ENCODE results near the gene H2BK1.

The H2BK1 gene

DNA sequence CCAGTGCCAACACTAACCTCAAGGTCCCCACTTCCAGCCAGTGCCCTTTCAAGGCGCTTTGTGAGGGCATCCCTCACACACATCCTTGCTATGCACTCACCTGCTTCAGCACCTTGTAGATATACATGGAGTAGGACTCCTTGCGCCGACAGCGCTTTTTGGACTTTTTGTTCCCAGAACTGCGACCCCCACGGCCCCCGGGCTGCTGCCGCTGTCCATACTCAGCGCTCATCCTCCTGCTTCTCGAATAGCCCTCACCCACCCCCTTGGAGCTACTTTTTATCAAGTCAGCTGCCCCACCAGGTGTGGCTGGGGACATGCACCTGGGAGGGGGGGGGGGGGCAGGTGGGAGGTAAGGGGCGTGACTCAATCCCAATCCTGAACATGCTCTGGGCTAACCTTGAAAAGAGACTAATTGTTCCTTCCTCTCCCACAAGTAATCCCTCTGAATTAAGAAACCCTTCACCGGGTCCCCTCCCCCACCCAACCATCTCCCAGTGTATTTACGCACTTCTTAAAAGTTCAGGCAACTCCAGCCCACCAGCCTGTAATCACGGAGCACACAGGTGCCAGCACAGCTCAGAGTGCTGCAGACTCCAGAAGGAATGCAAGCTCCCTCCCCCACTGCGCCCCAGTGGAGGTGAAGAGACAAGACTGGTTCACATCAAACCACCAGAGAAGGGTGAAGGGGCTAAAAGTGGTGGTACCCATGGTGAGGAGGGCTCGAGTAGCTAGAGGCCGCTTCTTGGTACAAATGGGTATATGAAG is at the start of gene H2BK1:
Gene H2BK1, minus strand, starts transcription at position 402 of the 768 bp plus-strand sequence. Its CDS starts 170 bp downstream, at position 232.
- Histone ChIP-seq H3K4me1 (ENCODE audit: control insufficient read depth in 5 of 5, insufficient read depth in 5 of 5, low read length in 5 of 5) (no peaks in the 10 kb centered on the region), H3K9me3 (ENCODE audit: control insufficient read depth in 5 of 5, low read length in 5 of 5) (no peaks in the 10 kb centered on the region)

GRCh38 chr7:151257990-151258389 is 47.7 kb upstream of the H2BK1 start:
- H3K36me3 ChIP-seq (ENCODE audit: control insufficient read depth in 5 of 5, insufficient read depth in 5 of 5, low read length in 5 of 5), result no peaks in the 10 kb centered on the region
- peaks cover 0 to 24% (median 4%) of the 10 kb centered on the region in 5 donors for H3K4me1 ChIP-seq (ENCODE audit: control insufficient read depth in 5 of 5, insufficient read depth in 5 of 5, low read length in 5 of 5)
- no peak overlapping the region for H3K27ac ChIP-seq (ENCODE audit: low read depth, low read length)
- H3K9me3 ChIP-seq (ENCODE audit: control insufficient read depth in 5 of 5, low read length in 5 of 5), result no peaks in the 10 kb centered on the region
- H3K9ac ChIP-seq (ENCODE audit: low read length in 5 of 5), result no peak overlapping the region
- H3K4me3 ChIP-seq (ENCODE audit: low read depth in 1 of 5, low read length in 5 of 5), result no peak overlapping the region
- H3K27me3 ChIP-seq (ENCODE audit: control insufficient read depth in 5 of 5, insufficient read depth in 4 of 5, low read length in 5 of 5), result peaks cover 11 to 35% (median 29%) of the 10 kb centered on the region in 5 donors

More for the DNA sequence above, at the start of gene H2BK1:
- Histone ChIP-seq H3K9ac (ENCODE audit: low read length in 5 of 5) (no peak within 1 kb of the TSS), H3K27me3 (ENCODE audit: control insufficient read depth in 5 of 5, insufficient read depth in 4 of 5, low read length in 5 of 5) (peaks cover 9 to 15% (median 11%) of the 10 kb centered on the region in 5 donors), H3K36me3 (ENCODE audit: control insufficient read depth in 5 of 5, insufficient read depth in 5 of 5, low read length in 5 of 5) (peaks cover 4 to 32% (median 27%) of the 10 kb centered on the region in 5 donors), H3K27ac (ENCODE audit: low read depth, low read length) (no peak within 1 kb of the TSS), H3K4me3 (ENCODE audit: low read depth in 1 of 5, low read length in 5 of 5) (no peak within 1 kb of the TSS)

GRCh38 chr7:151256410-151257045 is 46.2 kb upstream of the H2BK1 start:
- Histone ChIP-seq H3K4me3 (ENCODE audit: low read depth in 1 of 5, low read length in 5 of 5) (no peak overlapping the region), H3K36me3 (ENCODE audit: control insufficient read depth in 5 of 5, insufficient read depth in 5 of 5, low read length in 5 of 5) (no peaks in the 10 kb centered on the region), H3K4me1 (ENCODE audit: control insufficient read depth in 5 of 5, insufficient read depth in 5 of 5, low read length in 5 of 5) (peaks cover 0 to 31% (median 15%) of the 10 kb centered on the region in 5 donors), H3K27me3 (ENCODE audit: control insufficient read depth in 5 of 5, insufficient read depth in 4 of 5, low read length in 5 of 5) (peaks cover 2 to 25% (median 18%) of the 10 kb centered on the region in 5 donors), H3K9ac (ENCODE audit: low read length in 5 of 5) (no peak overlapping the region), H3K27ac (ENCODE audit: low read depth, low read length) (no peak overlapping the region), H3K9me3 (ENCODE audit: control insufficient read depth in 5 of 5, low read length in 5 of 5) (no peaks in the 10 kb centered on the region)

- no peak overlapping the region for H3K27ac ChIP-seq (ENCODE audit: low read depth, low read length)
- H3K9ac ChIP-seq (ENCODE audit: low read length in 5 of 5), result no peak overlapping the region
- no peaks in the 10 kb centered on the region for H3K9me3 ChIP-seq (ENCODE audit: control insufficient read depth in 5 of 5, low read length in 5 of 5)
- H3K27me3 ChIP-seq (ENCODE audit: control insufficient read depth in 5 of 5, insufficient read depth in 4 of 5, low read length in 5 of 5), result peaks cover 0 to 14% (median 8%) of the 10 kb centered on the region in 5 donors
- H3K4me3 ChIP-seq (ENCODE audit: low read depth in 1 of 5, low read length in 5 of 5), result no peak overlapping the region
- no peaks in the 10 kb centered on the region for H3K36me3 ChIP-seq (ENCODE audit: control insufficient read depth in 5 of 5, insufficient read depth in 5 of 5, low read length in 5 of 5)
- peaks cover 3 to 39% (median 26%) of the 10 kb centered on the region in 5 donors for H3K4me1 ChIP-seq (ENCODE audit: control insufficient read depth in 5 of 5, insufficient read depth in 5 of 5, low read length in 5 of 5)
Measured at GRCh38 chr7:151255390-151255789, 45.1 kb upstream of the H2BK1 start.

GRCh38 chr7:151254851-151255250 is 44.6 kb upstream of the H2BK1 start:
- H3K4me3 ChIP-seq (ENCODE audit: low read depth in 1 of 5, low read length in 5 of 5), result no peak overlapping the region
- H3K4me1 ChIP-seq (ENCODE audit: control insufficient read depth in 5 of 5, insufficient read depth in 5 of 5, low read length in 5 of 5), result peaks cover 3 to 45% (median 31%) of the 10 kb centered on the region in 5 donors
- peaks cover 0 to 12% (median 8%) of the 10 kb centered on the region in 5 donors for H3K27me3 ChIP-seq (ENCODE audit: control insufficient read depth in 5 of 5, insufficient read depth in 4 of 5, low read length in 5 of 5)
- H3K9ac ChIP-seq (ENCODE audit: low read length in 5 of 5), result no peak overlapping the region
- H3K27ac ChIP-seq (ENCODE audit: low read depth, low read length), result no peak overlapping the region
- H3K36me3 ChIP-seq (ENCODE audit: control insufficient read depth in 5 of 5, insufficient read depth in 5 of 5, low read length in 5 of 5), result no peaks in the 10 kb centered on the region
- no peaks in the 10 kb centered on the region for H3K9me3 ChIP-seq (ENCODE audit: control insufficient read depth in 5 of 5, low read length in 5 of 5)

- peaks cover 0 to 12% (median 8%) of the 10 kb centered on the region in 5 donors for H3K27me3 ChIP-seq (ENCODE audit: control insufficient read depth in 5 of 5, insufficient read depth in 4 of 5, low read length in 5 of 5)
- H3K36me3 ChIP-seq (ENCODE audit: control insufficient read depth in 5 of 5, insufficient read depth in 5 of 5, low read length in 5 of 5), result no peaks in the 10 kb centered on the region
- no peak overlapping the region for H3K27ac ChIP-seq (ENCODE audit: low read depth, low read length)
- no peaks in the 10 kb centered on the region for H3K9me3 ChIP-seq (ENCODE audit: control insufficient read depth in 5 of 5, low read length in 5 of 5)
- peak overlapping the region in 1 of 5 donors; percentile 35 for H3K9ac ChIP-seq (ENCODE audit: low read length in 5 of 5)
- peaks cover 3 to 50% (median 37%) of the 10 kb centered on the region in 5 donors for H3K4me1 ChIP-seq (ENCODE audit: control insufficient read depth in 5 of 5, insufficient read depth in 5 of 5, low read length in 5 of 5)
- no peak overlapping the region for H3K4me3 ChIP-seq (ENCODE audit: low read depth in 1 of 5, low read length in 5 of 5)
Measured at GRCh38 chr7:151254316-151254715, 44.0 kb upstream of the H2BK1 start.

GRCh38 chr7:151252961-151253711 is 42.8 kb upstream of the H2BK1 start:
- Histone ChIP-seq H3K36me3 (ENCODE audit: control insufficient read depth in 5 of 5, insufficient read depth in 5 of 5, low read length in 5 of 5) (no peaks in the 10 kb centered on the region), H3K9ac (ENCODE audit: low read length in 5 of 5) (peak overlapping the region in 2 of 5 donors; percentile 35 to 81), H3K4me3 (ENCODE audit: low read depth in 1 of 5, low read length in 5 of 5) (peak overlapping the region in 2 of 5 donors; percentile 66 to 68), H3K27me3 (ENCODE audit: control insufficient read depth in 5 of 5, insufficient read depth in 4 of 5, low read length in 5 of 5) (peaks cover 0 to 12% (median 8%) of the 10 kb centered on the region in 5 donors), H3K9me3 (ENCODE audit: control insufficient read depth in 5 of 5, low read length in 5 of 5) (no peaks in the 10 kb centered on the region), H3K4me1 (ENCODE audit: control insufficient read depth in 5 of 5, insufficient read depth in 5 of 5, low read length in 5 of 5) (peaks cover 3 to 56% (median 44%) of the 10 kb centered on the region in 5 donors), H3K27ac (ENCODE audit: low read depth, low read length) (no peak overlapping the region)

GRCh38 chr7:151252561-151252835 is 42.2 kb upstream of the H2BK1 start:
- no peak overlapping the region for H3K27ac ChIP-seq (ENCODE audit: low read depth, low read length)
- H3K4me1 ChIP-seq (ENCODE audit: control insufficient read depth in 5 of 5, insufficient read depth in 5 of 5, low read length in 5 of 5), result peaks cover 3 to 61% (median 50%) of the 10 kb centered on the region in 5 donors
- peak overlapping the region in 3 of 5 donors; percentile 72 to 81 (median 73) for H3K9ac ChIP-seq (ENCODE audit: low read length in 5 of 5)
- peak overlapping the region; percentile 66 to 78 (median 68) for H3K4me3 ChIP-seq (ENCODE audit: low read depth in 1 of 5, low read length in 5 of 5)
- no peaks in the 10 kb centered on the region for H3K9me3 ChIP-seq (ENCODE audit: control insufficient read depth in 5 of 5, low read length in 5 of 5)
- no peaks in the 10 kb centered on the region for H3K36me3 ChIP-seq (ENCODE audit: control insufficient read depth in 5 of 5, insufficient read depth in 5 of 5, low read length in 5 of 5)
- H3K27me3 ChIP-seq (ENCODE audit: control insufficient read depth in 5 of 5, insufficient read depth in 4 of 5, low read length in 5 of 5), result peaks cover 0 to 10% (median 5%) of the 10 kb centered on the region in 5 donors

DNA sequence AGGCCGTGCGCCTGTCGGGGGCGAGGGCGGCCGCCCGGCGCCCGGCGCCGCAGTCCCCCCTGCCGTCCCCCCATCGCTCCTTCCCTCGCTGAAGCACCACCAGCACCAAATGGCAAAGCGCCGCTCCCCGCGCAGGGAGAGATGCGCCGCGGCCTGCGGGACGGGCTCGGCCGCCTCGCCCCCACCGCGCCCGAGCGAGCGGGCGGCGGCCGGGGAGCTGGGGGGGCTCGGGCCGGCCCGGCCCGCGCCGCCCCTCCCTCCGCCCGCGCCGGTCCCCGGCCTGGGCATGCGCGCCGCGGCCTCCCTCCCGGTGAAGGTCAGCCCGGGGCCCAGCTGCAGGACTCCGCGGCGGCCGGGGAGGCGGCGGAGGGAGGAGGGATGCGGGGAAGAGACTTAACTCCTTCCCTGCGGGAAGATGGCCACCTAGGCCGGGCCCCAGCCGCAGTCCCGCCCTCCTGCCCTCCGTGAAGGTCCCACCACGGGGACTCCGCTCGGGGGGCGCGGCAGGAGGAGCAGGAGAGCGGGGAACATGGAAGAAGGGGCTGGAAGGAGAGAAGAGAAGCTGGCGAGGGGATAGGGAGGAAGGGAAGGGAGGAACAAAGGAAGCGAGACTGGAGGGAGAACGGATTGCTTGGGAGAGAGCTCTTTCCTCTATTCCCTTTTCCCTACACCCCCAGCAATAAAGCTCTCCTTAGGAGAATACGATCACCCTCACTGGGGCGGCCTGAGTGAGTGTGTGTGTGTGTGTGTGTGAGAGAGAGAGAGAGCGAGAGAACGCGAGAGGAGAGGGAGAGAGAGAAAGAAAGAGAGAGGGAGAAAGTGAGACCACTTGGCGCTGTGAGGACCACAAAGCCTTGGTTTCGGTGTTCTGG is 41.6 kb upstream of the H2BK1 start:
- Histone ChIP-seq H3K27me3 (ENCODE audit: control insufficient read depth in 5 of 5, insufficient read depth in 4 of 5, low read length in 5 of 5) (peaks cover 0 to 10% (median 3%) of the 10 kb centered on the region in 5 donors), H3K27ac (ENCODE audit: low read depth, low read length) (peak overlapping the region; percentile 30), H3K9ac (ENCODE audit: low read length in 5 of 5) (peak overlapping the region in 4 of 5 donors; percentile 65 to 81 (median 72)), H3K36me3 (ENCODE audit: control insufficient read depth in 5 of 5, insufficient read depth in 5 of 5, low read length in 5 of 5) (no peaks in the 10 kb centered on the region), H3K4me1 (ENCODE audit: control insufficient read depth in 5 of 5, insufficient read depth in 5 of 5, low read length in 5 of 5) (peaks cover 4 to 67% (median 55%) of the 10 kb centered on the region in 5 donors), H3K4me3 (ENCODE audit: low read depth in 1 of 5, low read length in 5 of 5) (peak overlapping the region; percentile 66 to 78 (median 68)), H3K9me3 (ENCODE audit: control insufficient read depth in 5 of 5, low read length in 5 of 5) (no peaks in the 10 kb centered on the region)

Measured in subcutaneous abdominal adipose tissue (tissue), 5 donors.